Gastroesophageal sphincter (tissue), 3 donors: ENCODE measurements around the gene BTBD17.

Source experiments
- EP300 ChIP-seq: sonication (generic); formaldehyde crosslinking; IDR thresholded peaks from one replicate; pipeline ENCODE4 v1.6.1; 2017; ENCODE audit warnings: antibody characterized with exemption, mild to moderate bottlenecking
- POLR2A ChIP-seq, 2 donors: fragments of 450-650 bp; IDR thresholded peaks; one replicate each; pipeline ENCODE4 v1.6.1; 2017; ENCODE audit warnings: antibody characterized with exemption in 2 of 2, mild to moderate bottlenecking in 2 of 2, moderate library complexity in 1 of 2
- TF ChIP-seq, protein P1 (sequence below), 4 experiments: fragments of 200-600 bp in 2 of 4; fragments of 450-650 bp in 2 of 4; sonication (generic) in 1 of 4; IDR thresholded peaks; one replicate each; pipeline ENCODE4 v1.5.1; 2017 to 2019; ENCODE audit warnings: antibody characterized with exemption in 4 of 4, mild to moderate bottlenecking in 2 of 4, moderate library complexity in 2 of 4

DNA sequence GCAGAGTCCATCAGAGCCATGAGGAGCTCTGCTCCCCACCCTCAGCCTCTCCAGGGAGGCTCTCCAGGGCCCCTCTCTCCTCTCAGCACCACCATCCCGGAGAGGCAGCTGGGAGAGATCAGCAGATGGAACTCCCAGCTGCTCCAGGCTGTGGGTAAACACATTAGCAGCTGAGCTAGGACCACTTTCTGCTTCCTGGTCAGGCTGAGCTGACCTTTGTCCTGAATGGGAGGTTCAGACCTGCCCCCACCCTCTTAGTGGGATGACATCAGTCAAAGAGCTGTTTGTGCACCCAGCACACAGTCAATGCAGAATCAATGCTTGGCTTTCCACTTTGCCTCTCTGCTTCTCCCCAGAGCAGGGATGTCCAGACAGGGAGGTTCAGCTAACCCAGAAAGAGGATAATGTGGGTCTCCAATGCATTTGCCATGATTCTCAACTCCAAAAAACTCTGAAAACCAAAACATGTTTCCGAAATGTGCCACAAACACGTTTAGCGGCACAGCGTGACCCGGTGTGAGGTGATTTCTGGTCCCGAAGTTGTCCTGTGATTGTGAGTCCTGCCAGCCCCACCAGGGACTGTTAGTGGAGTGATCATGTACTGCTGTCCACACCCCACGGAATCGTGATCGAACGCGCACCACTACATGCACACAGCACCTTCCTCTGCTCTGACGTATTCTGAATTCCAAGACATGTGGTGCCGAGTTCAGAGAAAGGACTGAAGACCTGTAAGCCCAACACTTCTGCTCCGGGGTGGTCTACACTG, 12.4 kb upstream of the BTBD17 start:
- TF ChIP-seq, protein P1, sequence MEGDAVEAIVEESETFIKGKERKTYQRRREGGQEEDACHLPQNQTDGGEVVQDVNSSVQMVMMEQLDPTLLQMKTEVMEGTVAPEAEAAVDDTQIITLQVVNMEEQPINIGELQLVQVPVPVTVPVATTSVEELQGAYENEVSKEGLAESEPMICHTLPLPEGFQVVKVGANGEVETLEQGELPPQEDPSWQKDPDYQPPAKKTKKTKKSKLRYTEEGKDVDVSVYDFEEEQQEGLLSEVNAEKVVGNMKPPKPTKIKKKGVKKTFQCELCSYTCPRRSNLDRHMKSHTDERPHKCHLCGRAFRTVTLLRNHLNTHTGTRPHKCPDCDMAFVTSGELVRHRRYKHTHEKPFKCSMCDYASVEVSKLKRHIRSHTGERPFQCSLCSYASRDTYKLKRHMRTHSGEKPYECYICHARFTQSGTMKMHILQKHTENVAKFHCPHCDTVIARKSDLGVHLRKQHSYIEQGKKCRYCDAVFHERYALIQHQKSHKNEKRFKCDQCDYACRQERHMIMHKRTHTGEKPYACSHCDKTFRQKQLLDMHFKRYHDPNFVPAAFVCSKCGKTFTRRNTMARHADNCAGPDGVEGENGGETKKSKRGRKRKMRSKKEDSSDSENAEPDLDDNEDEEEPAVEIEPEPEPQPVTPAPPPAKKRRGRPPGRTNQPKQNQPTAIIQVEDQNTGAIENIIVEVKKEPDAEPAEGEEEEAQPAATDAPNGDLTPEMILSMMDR (IDR thresholded peaks at IDR 0.05): no peak
- TF ChIP-seq EP300 (no peak), POLR2A (IDR thresholded peaks at IDR 0.05) (no peak)
